ENCODE results near the gene RTN4R.
"Not testable (repeated sequence)": the region's sequence is repeated elsewhere in the genome, so short reads cannot be mapped to it uniquely, and the experiment has no call there.

DNA sequence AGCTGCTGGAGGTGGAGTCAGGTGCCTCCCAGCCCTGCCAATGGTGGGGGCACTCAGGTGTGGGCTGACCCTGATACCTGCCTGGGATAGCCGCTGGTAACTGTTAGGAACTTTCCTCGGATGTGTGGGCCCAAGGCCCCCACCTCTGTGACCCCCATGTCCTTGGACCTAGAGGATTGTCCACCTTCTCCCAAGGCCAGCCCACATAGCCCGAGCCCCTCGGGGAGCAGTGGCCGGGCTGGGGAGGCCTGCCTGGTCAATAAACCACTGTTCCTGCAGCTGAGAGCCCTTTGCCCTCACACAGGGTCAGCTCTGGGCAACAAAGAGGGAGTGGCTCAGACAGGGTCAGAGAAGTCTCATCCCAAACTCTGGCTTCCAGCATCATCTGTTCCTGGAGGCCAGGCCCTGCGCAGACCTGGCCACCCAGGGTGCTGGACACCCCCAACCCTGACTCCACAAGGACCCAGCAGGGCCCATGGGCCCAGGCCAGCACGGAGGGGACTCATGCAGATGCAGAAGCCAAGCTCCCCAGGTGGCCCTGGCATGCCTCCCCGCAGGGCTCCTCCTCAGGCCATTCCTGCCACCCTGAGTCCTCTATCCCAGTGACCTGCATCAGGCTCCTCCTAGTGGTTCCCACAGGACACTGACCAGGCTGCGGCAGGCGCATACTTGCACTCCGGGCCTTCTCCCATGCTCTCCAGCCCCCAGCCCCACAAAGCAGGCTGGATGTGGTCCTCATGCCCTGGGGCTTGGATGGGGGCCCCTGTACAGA, 45.4 kb upstream of the RTN4R start:
- TF ChIP-seq, protein P1, sequence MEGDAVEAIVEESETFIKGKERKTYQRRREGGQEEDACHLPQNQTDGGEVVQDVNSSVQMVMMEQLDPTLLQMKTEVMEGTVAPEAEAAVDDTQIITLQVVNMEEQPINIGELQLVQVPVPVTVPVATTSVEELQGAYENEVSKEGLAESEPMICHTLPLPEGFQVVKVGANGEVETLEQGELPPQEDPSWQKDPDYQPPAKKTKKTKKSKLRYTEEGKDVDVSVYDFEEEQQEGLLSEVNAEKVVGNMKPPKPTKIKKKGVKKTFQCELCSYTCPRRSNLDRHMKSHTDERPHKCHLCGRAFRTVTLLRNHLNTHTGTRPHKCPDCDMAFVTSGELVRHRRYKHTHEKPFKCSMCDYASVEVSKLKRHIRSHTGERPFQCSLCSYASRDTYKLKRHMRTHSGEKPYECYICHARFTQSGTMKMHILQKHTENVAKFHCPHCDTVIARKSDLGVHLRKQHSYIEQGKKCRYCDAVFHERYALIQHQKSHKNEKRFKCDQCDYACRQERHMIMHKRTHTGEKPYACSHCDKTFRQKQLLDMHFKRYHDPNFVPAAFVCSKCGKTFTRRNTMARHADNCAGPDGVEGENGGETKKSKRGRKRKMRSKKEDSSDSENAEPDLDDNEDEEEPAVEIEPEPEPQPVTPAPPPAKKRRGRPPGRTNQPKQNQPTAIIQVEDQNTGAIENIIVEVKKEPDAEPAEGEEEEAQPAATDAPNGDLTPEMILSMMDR (IDR thresholded peaks at IDR 0.05) = not testable (repeated sequence)
- TF ChIP-seq EP300 (IDR thresholded peaks at IDR 0.05) = not testable (repeated sequence)
